Fibroblast of lung (primary cell): Measurements from ENCODE around the gene BRINP2. TPM values are rescaled to one million over a fixed set of nuclear protein-coding genes. Genes with fewer than 3 reads are reported as not detected.

Experiments used
- DNase-seq, 2 donors: peaks; one replicate each; pipeline versions ENCODE4 v3.0.0 to v3.0.0-alpha.2; 2010; ENCODE audit warnings: low read depth in 2 of 2
- H2AFZ ChIP-seq: 2 replicates; pipeline ENCODE4 v1.5.1; 2012; ENCODE audit warnings: low read length, control low read depth, inconsistent platforms
- H3K27ac ChIP-seq: 2 replicates; pipeline ENCODE4 v1.5.1; 2011; ENCODE audit warnings: low read length, control low read depth; ENCODE audit not compliant: insufficient read depth
- H3K27me3 ChIP-seq: 2 replicates; pipeline ENCODE4 v1.5.1; 2011; ENCODE audit warnings: mild to moderate bottlenecking, low read length; ENCODE audit not compliant: control insufficient read depth, insufficient read depth
- H3K36me3 ChIP-seq: 2 replicates; pipeline ENCODE4 v1.5.1; 2011; ENCODE audit warnings: low read length; ENCODE audit not compliant: control insufficient read depth, insufficient read depth
- H3K4me1 ChIP-seq: 2 replicates; pipeline ENCODE4 v1.5.1; 2011; ENCODE audit warnings: low read length; ENCODE audit not compliant: control insufficient read depth, insufficient read depth; ENCODE audit errors: extremely low read depth
- H3K4me2 ChIP-seq: 2 replicates; pipeline ENCODE4 v1.5.1; 2011; ENCODE audit warnings: low read length, control low read depth; ENCODE audit not compliant: insufficient read depth; ENCODE audit errors: extremely low read depth
- H3K4me3 ChIP-seq, 4 experiments: fragments of 200-600 bp in 1 of 4; sonication (generic) in 1 of 4; replicated peaks in 1 of 4; 2 replicates each; pipeline ENCODE4 v1.5.1; 2011 to 2016; ENCODE audit warnings: low read length in 4 of 4, low read depth in 3 of 4, mild to moderate bottlenecking in 3 of 4, control low read depth in 2 of 4, inconsistent platforms in 1 of 4, mixed read lengths in 1 of 4; ENCODE audit not compliant: insufficient read depth in 1 of 4; ENCODE audit errors: control extremely low read depth in 1 of 4
- H3K79me2 ChIP-seq: 2 replicates; pipeline ENCODE4 v1.5.1; 2012; ENCODE audit warnings: mild to moderate bottlenecking, low read length, inconsistent platforms; ENCODE audit not compliant: control insufficient read depth, insufficient read depth
- H3K9ac ChIP-seq: 2 replicates; pipeline ENCODE4 v1.5.1; 2011; ENCODE audit warnings: mild to moderate bottlenecking, low read length, control low read depth; ENCODE audit not compliant: insufficient read depth
- H3K9me3 ChIP-seq: 2 replicates; pipeline ENCODE4 v1.5.1; 2012; ENCODE audit warnings: low read depth, low read length; ENCODE audit not compliant: control insufficient read depth, insufficient read depth
- H4K20me1 ChIP-seq: 2 replicates; pipeline ENCODE4 v1.5.1; 2011; ENCODE audit warnings: low read length; ENCODE audit not compliant: control insufficient read depth, insufficient read depth; ENCODE audit errors: extremely low read depth
- EZH2 ChIP-seq: IDR thresholded peaks from 2 replicates; pipeline ENCODE4 v1.5.1; 2012; ENCODE audit warnings: low read length, control low read depth, mild to moderate bottlenecking; ENCODE audit errors: missing control alignments
- polyA plus RNA-seq, 2 donors: library from polyadenylated mRNA; depleted of rRNA in 1 of 2; stranded (reverse) in 1 of 2; unstranded in 1 of 2; fragments of >200 nt; gene quantifications; 2 replicates each; pipeline ENCODE4 v1.2.1, GENCODE V29; 2011 to 2012; ENCODE audit warnings: missing spikeins in 1 of 2
- total RNA-seq: library from RNA; depleted of rRNA; stranded (reverse); fragments of >200 nt; gene quantifications from 2 replicates; pipeline ENCODE4 v1.2.1, GENCODE V29; 2014
- TF ChIP-seq, protein P1 (sequence below), 2 donors: IDR thresholded peaks in 1 of 2; conservative IDR thresholded peaks in 1 of 2; 1 replicate in 1 of 2; 2 replicates in 1 of 2; pipeline ENCODE4 v1.5.1; 2011 to 2012; ENCODE audit warnings: low read length in 2 of 2, control low read depth in 1 of 2, inconsistent platforms in 1 of 2, low read depth in 1 of 2, mild to moderate bottlenecking in 1 of 2

Gene BRINP2
- total and polyA plus RNA-seq, 2 donors (not counting 1 experiment from before 2014, with no cell fraction given) = under 0.01 to 0.02 TPM

DNA sequence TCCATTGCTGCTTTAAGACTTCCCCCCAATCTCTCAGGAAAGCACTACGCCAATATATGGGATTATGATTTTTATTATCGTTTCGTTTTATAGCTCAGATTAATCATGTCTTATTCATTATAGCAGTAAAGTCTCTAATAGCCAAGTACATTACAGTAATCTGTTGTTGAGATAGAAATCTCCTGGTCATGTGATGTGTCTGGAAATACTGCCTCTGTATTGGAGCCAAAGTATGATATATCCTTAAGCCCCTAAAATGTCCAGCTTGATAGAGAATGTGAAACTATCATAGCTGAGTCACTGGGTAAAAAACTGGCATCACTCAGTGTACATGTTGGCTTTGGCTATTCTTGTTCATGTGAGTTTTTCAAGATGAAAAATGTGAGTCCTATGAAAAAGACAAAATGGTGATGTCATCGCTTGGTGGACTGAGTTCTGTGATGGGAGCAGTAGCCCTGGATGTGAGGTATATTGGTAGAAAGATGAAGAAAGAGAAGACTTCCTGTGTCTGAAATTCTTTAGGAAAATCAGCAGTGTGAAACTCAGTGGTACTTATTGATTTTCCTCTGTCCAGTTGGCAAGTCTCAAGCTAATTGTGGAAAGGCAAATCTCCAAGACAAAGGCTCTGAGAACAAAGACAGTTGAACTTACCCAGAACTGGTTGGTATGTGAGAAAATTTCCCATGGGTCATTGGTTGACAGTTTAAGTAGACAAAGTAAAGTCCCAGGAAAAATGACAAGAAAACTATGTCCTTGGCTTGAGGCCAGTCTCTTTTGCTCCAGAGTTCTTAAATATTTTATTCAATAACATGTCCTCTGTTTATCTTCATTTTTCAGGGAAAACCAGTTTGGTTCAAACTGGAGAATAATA lies 76.2 kb downstream of the BRINP2 start:
- Histone ChIP-seq H3K27ac (no peak overlapping the region), H3K79me2 (no peaks in the 10 kb centered on the region), H3K27me3 (no peaks in the 10 kb centered on the region), H2AFZ (no peak overlapping the region), H3K36me3 (no peaks in the 10 kb centered on the region), H3K9me3 (no peaks in the 10 kb centered on the region), H4K20me1 (no peaks in the 10 kb centered on the region), H3K9ac (no peak overlapping the region), H3K4me2 (no peak overlapping the region), H3K4me1 (no peaks in the 10 kb centered on the region), H3K4me3 (no peak overlapping the region)
- TF ChIP-seq EZH2 = no peak
- TF ChIP-seq, protein P1, sequence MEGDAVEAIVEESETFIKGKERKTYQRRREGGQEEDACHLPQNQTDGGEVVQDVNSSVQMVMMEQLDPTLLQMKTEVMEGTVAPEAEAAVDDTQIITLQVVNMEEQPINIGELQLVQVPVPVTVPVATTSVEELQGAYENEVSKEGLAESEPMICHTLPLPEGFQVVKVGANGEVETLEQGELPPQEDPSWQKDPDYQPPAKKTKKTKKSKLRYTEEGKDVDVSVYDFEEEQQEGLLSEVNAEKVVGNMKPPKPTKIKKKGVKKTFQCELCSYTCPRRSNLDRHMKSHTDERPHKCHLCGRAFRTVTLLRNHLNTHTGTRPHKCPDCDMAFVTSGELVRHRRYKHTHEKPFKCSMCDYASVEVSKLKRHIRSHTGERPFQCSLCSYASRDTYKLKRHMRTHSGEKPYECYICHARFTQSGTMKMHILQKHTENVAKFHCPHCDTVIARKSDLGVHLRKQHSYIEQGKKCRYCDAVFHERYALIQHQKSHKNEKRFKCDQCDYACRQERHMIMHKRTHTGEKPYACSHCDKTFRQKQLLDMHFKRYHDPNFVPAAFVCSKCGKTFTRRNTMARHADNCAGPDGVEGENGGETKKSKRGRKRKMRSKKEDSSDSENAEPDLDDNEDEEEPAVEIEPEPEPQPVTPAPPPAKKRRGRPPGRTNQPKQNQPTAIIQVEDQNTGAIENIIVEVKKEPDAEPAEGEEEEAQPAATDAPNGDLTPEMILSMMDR (conservative IDR thresholded peaks at IDR 0.05 in 1 of 2, IDR thresholded peaks at IDR 0.05 in 1 of 2; ENCODE audit: low read depth in 1 of 2, low read length in 2 of 2) = no peak
- DNase-seq = peak; percentile 35 to 61

DNA sequence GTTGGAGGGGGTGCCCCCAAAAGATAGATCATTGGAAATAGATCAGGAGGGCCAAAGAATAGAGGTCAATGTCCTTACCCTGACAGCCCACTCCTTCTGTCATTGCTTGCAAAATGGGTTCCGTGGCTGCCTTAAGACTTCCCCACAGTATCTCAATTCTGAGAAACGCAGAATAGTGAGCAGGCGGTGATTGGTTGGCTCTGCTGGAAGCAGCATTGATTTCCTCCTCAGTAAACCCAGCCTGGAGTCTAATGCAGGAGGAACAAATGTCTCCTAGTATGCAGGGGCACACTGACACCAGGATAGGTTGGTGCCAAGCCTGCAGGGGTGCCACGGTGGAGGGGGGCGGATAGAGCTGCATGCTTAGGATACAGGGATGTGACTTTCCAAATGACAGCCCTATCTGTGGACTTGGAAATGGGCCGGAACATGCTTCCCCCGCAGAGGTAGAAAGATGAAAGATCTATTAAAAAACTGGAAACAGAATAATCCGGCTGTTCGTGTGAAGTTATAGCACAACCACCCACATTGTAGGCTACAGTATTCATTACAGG lies 76.9 kb downstream of the BRINP2 start:
- Histone ChIP-seq H3K9me3 (no peaks in the 10 kb centered on the region), H4K20me1 (no peaks in the 10 kb centered on the region), H3K9ac (no peak overlapping the region), H2AFZ (no peak overlapping the region), H3K36me3 (no peaks in the 10 kb centered on the region), H3K4me1 (no peaks in the 10 kb centered on the region), H3K27me3 (no peaks in the 10 kb centered on the region), H3K27ac (no peak overlapping the region), H3K4me3 (no peak overlapping the region), H3K4me2 (no peak overlapping the region), H3K79me2 (no peaks in the 10 kb centered on the region)
- TF ChIP-seq, protein P1 (conservative IDR thresholded peaks at IDR 0.05 in 1 of 2, IDR thresholded peaks at IDR 0.05 in 1 of 2; ENCODE audit: low read depth in 1 of 2, low read length in 2 of 2) = no peak
- no peak for TF ChIP-seq EZH2
- no peak for DNase-seq

DNA sequence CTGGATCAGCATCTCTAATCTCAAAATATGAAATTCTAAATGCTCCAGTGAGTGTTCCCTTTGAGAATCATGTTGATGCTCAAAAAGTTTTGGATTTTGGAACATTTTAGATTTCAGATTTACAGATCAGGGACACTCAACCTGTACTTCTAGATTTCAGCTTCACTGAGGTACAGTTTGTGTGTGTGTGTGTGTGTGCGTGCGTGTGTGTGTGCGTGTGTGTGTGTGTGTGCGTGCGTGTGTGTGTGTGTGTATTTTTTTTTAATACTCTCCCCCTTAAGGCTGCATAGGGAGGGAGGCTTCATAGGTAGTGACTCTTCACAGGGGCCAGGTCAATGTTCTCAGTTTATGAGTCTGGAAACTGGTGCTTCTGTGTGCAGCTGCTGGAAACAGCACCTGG lies 77.5 kb downstream of the BRINP2 start:
- no peaks in the 10 kb centered on the region for H4K20me1 ChIP-seq
- no peak overlapping the region for H3K27ac ChIP-seq
- no peaks in the 10 kb centered on the region for H3K79me2 ChIP-seq
- H2AFZ ChIP-seq = no peak overlapping the region
- no peaks in the 10 kb centered on the region for H3K4me1 ChIP-seq
- no peaks in the 10 kb centered on the region for H3K9me3 ChIP-seq
- DNase-seq = no peak
- H3K4me3 ChIP-seq = no peak overlapping the region
- no peak overlapping the region for H3K9ac ChIP-seq
- no peak overlapping the region for H3K4me2 ChIP-seq
- TF ChIP-seq, protein P1 (conservative IDR thresholded peaks at IDR 0.05 in 1 of 2, IDR thresholded peaks at IDR 0.05 in 1 of 2; ENCODE audit: low read depth in 1 of 2, low read length in 2 of 2) = no peak
- TF ChIP-seq EZH2 = no peak
- H3K36me3 ChIP-seq = no peaks in the 10 kb centered on the region
- H3K27me3 ChIP-seq = no peaks in the 10 kb centered on the region
